ENCODE measurements around the gene S100A5.
A peak's percentile ranks its signal among the peaks of the same experiment; 100 is the strongest.
"Not testable (repeated sequence)": the region's sequence is repeated elsewhere in the genome, so short reads cannot be mapped to it uniquely, and the experiment has no call there.

The S100A5 gene, protein sequence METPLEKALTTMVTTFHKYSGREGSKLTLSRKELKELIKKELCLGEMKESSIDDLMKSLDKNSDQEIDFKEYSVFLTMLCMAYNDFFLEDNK

DNA sequence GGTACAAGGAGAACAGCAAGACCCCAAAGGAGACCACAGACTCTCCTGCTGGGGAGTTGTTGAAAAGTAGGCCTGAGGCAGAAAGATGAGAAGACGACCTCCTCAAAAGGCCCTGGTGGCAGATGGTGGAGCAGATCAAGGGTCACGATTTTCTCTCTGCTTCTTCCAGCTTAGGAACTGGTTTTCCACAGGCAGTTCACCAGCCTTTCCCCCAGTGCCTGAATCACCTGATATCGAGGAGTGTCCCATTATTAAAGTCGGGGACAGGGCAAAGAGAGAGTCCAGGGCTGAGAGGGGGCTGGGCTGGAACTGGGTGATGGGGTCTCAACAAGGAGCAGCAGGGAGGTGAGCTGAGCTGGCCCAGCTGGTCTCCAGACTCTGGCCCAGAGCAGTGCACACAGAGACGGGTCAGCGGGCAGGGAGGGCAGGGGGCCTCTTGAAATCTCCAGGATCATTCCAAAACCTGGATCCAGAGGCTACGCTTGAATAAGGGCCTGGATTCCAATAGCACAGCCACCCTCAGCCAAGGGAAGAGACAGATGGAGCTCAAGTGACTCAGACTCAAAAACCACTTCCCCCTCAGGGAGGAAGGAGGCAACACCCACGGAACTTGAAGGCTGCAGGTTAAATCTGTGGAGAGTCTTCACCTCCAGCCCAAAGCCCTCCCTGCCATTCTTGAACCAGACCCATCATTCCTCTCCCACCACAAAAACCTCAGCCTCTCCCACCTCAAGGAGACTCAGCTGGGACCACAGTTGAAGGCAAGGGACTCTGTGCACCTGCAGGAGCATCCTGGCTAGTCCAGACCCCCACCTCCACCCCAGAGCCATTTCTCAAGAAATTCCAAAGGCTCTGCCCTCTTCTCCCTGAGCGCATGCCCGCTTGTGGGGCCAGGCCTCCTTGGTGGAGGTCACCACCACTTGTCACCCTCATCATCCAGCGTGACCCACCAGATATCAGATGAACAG lies at the start of gene S100A5:
Gene S100A5 (minus strand): TSS at position 541 of the 968 bp plus-strand sequence. CDS start 743 bp downstream, outside the sequence.
- no peak for DNase-seq

DNA sequence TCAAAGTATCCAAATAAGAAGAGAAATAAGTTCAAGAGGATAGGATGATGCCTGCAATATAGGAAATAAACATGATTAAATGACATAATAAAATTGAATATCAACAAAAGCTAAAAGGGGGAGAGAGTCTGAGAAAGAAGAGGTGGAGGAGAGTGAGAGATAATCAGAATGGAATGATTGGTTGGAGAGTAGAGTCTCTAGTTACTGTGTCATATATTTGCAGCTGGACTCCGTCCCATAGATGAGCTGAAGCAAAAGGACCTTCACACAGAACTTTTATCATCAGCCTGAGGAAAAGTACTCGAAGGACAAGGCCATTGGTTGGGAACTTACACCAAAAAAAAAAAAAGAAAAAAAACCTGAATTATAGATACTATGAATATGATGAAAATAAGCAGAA lies 47.7 kb upstream of the S100A5 start:
- DNase-seq, result no peak

- not testable (repeated sequence) for DNase-seq
Measured at GRCh38 chr1:153588033-153588432, 47.3 kb upstream of the S100A5 start.

DNA sequence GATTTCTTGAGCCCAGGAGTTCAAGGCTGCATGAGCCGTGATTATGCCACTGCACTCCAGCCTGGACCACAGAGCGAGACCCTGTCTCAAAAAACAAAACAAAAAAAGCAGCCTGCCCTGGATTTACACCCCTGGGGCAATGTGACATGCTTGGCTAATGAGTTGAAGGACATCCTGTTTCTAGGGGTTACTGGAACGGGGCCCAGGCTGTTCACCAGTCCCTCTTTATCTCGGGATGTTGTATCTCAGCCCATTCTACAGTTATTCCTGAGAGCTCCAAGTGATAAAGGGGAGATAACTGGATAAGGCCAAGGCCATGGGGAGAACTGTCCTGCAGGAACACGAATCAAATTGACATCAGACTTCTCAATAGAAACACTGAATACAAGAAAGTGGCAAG lies 46.6 kb upstream of the S100A5 start:
- DNase-seq, result no peak

DNA sequence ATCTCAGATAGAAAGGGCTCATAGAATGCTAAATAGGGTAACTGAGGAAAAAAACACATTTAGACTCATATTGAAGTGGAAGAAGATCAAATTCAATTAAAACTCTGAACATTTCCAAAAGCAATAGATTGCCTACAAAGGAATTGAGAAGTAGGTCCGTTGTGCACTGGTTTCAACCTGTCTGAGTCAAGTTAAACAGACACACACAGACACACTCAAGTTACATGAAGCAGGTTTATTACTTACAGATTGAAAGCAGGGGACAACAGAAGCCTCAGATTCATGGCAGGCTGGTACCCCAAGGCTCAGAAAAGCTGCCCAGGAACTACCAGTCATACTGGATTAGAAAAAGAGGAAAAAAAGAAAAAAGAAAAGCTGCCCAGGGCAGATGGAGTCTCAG lies 45.6 kb upstream of the S100A5 start:
- no peak for DNase-seq

GRCh38 chr1:153585006-153585405 lies 44.3 kb upstream of the S100A5 start:
- no peak for DNase-seq

GRCh38 chr1:153583976-153584375 lies 43.2 kb upstream of the S100A5 start:
- no peak for DNase-seq

GRCh38 chr1:153583514-153583913 lies 42.8 kb upstream of the S100A5 start:
- DNase-seq, result not testable (repeated sequence)

DNA sequence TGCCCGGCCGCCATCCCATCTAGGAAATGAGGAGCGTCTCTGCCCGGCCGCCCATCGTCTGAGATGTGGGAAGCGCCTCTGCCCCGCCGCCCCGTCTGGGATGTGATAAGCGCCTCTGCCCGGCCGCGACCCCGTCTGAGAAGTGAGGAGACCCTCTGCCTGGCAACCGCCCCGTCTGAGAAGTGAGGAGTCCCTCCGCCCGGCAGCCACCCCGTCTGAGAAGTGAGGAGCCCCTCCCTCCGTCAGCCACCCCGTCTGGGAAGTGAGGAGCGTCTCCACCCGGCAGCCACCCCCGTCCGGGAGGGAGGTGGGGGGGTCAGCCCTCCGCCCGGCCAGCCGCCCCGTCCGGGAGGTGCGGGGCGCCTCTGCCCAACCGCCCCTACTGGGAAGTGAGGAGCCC lies 42.1 kb upstream of the S100A5 start:
- DNase-seq, result not testable (repeated sequence)

GRCh38 chr1:153578936-153579335 lies 38.2 kb upstream of the S100A5 start:
- DNase-seq, result no peak

GRCh38 chr1:153578490-153578889 lies 37.8 kb upstream of the S100A5 start:
- DNase-seq, result no peak

DNA sequence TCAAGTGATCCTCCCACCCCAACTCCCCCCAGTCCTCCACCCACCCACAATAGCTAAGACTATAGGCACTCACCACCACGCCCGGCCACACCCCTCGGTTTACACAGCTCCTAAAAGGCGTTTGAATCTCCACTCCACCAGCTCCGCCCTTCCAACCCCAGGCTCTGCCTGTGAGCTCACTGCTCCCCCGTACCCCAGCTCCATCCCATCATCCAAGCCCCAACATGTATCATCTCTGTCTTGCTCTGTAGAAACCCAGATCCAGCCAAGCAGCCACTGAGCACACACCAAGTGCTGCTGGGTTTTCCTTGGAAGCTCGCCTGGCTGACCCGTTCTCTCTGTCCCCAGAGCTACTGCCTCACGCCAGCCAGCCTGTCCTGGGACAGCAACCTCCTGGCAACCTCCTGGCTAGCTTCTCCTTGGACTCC lies 36.9 kb upstream of the S100A5 start:
- DNase-seq, result peak; percentile 39

- DNase-seq, result no peak
Measured at GRCh38 chr1:153577138-153577537, 36.4 kb upstream of the S100A5 start.

DNA sequence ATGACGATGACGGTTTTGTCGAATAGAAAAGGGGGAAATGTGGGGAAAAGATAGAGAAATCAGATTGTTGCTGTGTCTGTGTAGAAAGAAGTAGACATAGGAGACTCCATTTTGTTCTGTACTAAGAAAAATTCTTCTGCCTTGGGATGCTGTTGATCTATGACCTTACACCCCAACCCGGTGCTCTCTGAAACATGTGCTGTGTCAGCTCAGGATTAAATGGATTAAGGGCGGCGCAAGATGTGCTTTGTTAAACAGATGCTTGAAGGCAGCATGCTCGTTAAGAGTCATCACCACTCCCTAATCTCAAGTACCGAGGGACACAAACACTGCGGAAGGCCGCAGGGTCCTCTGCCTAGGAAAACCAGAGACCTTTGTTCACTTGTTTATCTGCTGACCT lies 34.8 kb upstream of the S100A5 start:
- DNase-seq, result not testable (repeated sequence)

DNA sequence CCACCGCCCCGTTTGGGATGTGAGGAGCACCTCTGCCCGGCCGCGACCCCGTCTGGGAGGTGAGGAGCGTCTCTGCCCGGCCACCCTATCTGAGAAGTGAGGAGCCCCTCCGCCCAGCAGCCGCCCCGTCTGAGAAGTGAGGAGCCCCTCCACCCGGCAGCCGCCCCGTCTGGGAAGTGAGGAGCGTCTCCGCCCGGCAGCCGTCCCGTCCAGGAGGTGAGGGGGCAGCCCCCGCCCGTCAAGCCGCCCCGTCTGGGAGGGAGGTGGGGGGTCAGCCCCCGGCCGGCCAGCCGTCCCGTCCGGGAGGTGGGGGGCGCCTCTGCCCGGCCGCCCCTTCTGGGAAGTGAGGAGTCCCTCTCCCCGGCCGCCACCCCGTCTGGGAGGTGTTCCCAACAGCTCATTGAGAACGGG lies 34.4 kb upstream of the S100A5 start:
- not testable (repeated sequence) for DNase-seq

GRCh38 chr1:153573351-153573750 lies 32.6 kb upstream of the S100A5 start:
- DNase-seq, result no peak

GRCh38 chr1:153572569-153573015 lies 31.9 kb upstream of the S100A5 start:
- DNase-seq, result peak; percentile 88

DNA sequence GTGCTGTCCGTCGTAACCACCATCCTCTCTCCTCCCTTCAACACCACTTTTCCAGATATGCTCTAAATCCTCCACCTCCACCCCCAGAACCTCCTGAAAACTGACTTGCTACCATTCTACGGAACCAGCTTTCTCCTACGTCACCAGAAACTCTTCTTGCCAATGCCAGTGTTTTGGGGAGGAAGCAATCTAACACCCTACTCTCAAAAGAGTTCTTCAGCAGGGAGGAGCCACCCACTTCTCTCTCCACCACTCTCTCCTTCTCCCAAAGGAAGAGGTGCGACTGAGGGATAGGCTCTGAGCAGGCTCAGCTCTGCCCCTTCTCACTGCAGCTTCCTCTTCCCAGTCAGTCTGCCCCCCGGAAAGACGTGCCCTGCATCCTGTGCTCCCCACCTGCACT lies 31.0 kb upstream of the S100A5 start:
- no peak for DNase-seq

DNA sequence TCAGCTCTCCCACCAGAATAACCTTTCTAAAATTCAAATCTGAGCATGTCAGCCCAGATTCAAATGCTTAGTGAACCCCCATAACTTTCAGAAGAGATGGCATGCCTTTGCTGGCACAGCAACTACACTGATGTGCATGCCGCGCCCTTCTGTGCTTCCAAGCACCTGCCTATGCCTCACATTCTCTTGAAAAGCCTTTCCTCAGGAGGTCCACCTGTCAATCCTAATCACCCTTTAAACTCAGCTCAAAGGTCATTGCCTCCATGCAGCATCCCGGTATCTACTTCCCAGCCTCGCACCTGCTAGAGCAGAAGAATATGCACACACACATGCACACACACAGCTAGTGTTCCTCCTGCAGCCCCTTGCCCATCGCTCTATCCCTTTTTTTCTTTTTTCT lies 30.1 kb upstream of the S100A5 start:
- DNase-seq, result no peak

GRCh38 chr1:153569465-153569864 lies 28.7 kb upstream of the S100A5 start:
- DNase-seq, result no peak

- DNase-seq, result peak; percentile 79
Measured at GRCh38 chr1:153568367-153569099, 27.8 kb upstream of the S100A5 start.

DNA sequence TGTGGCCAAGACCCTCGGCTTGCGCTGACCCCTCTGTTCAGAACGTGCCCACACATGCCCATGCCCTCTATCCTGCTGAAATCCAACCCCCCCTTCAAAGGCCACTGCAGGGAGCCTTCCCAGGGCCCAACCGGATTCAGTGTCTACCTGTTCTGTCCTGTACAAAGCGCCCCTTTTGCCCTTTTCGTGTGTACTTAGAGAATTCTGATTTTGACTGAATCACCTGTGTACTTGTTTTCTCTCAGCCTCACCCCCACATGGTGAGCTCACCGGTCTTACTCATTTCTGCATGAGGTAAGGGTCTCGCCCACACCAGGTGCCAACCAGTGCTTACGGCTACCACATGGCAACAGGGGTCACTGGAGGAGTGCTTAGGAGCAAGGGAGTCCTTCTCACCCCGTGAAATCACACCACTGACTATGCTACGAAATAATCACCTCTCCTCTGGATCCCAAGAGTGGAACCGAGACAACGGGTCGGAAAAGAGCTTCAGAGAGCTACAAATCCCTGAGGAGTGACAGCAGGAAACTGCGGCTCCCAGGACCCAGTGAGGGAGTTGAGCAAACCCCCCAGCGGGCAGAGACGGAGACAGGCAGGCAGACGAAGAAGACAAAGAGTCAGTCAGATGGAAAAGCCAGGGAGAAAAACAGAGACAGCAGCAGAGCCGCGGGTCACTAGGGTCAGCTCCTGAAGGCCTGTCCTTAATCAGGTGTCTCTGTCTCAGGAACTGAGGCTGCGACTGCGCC lies 27.1 kb upstream of the S100A5 start:
- DNase-seq, result no peak
